Neural cell (in vitro differentiated cells): ENCODE data around the gene WDR1.

ENCODE experiments used
- EP300 ChIP-seq: fragments of 450-650 bp; conservative IDR thresholded peaks from 2 replicates; pipeline ENCODE4 v1.6.1; 2014; ENCODE audit warnings: antibody characterized with exemption, mild to moderate bottlenecking, moderate library complexity; ENCODE audit not compliant: poor library complexity, severe bottlenecking
- EZH2 ChIP-seq: fragments of 200-600, 300-800 bp; shearing (Covaris generic), sonication (generic); IDR thresholded peaks from 2 replicates; pipeline ENCODE4 v1.6.1; 2014; ENCODE audit warnings: antibody characterized with exemption, low read length, borderline replicate concordance, mild to moderate bottlenecking; ENCODE audit not compliant: insufficient read depth, poor library complexity, severe bottlenecking
- TAF1 ChIP-seq: IDR thresholded peaks from 2 replicates; pipeline ENCODE4 v1.6.1; 2012; ENCODE audit warnings: low read depth
- TF ChIP-seq, protein P1 (sequence below): fragments of 450-650 bp; IDR thresholded peaks from 2 replicates; pipeline ENCODE4 v1.5.1; 2014; ENCODE audit warnings: antibody characterized with exemption, mild to moderate bottlenecking, moderate library complexity; ENCODE audit not compliant: poor library complexity, severe bottlenecking
- TF ChIP-seq, protein P2 (sequence below): IDR thresholded peaks from 2 replicates; pipeline ENCODE4 v1.6.1; 2012; ENCODE audit warnings: borderline replicate concordance

GRCh38 chr4:10113362-10114047 is 3.1 kb downstream of the WDR1 start:
- TF ChIP-seq, protein P1, sequence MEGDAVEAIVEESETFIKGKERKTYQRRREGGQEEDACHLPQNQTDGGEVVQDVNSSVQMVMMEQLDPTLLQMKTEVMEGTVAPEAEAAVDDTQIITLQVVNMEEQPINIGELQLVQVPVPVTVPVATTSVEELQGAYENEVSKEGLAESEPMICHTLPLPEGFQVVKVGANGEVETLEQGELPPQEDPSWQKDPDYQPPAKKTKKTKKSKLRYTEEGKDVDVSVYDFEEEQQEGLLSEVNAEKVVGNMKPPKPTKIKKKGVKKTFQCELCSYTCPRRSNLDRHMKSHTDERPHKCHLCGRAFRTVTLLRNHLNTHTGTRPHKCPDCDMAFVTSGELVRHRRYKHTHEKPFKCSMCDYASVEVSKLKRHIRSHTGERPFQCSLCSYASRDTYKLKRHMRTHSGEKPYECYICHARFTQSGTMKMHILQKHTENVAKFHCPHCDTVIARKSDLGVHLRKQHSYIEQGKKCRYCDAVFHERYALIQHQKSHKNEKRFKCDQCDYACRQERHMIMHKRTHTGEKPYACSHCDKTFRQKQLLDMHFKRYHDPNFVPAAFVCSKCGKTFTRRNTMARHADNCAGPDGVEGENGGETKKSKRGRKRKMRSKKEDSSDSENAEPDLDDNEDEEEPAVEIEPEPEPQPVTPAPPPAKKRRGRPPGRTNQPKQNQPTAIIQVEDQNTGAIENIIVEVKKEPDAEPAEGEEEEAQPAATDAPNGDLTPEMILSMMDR: no peak
- TF ChIP-seq TAF1 (no peak), EZH2 (no peak), EP300 (no peak)
- TF ChIP-seq, protein P2, sequence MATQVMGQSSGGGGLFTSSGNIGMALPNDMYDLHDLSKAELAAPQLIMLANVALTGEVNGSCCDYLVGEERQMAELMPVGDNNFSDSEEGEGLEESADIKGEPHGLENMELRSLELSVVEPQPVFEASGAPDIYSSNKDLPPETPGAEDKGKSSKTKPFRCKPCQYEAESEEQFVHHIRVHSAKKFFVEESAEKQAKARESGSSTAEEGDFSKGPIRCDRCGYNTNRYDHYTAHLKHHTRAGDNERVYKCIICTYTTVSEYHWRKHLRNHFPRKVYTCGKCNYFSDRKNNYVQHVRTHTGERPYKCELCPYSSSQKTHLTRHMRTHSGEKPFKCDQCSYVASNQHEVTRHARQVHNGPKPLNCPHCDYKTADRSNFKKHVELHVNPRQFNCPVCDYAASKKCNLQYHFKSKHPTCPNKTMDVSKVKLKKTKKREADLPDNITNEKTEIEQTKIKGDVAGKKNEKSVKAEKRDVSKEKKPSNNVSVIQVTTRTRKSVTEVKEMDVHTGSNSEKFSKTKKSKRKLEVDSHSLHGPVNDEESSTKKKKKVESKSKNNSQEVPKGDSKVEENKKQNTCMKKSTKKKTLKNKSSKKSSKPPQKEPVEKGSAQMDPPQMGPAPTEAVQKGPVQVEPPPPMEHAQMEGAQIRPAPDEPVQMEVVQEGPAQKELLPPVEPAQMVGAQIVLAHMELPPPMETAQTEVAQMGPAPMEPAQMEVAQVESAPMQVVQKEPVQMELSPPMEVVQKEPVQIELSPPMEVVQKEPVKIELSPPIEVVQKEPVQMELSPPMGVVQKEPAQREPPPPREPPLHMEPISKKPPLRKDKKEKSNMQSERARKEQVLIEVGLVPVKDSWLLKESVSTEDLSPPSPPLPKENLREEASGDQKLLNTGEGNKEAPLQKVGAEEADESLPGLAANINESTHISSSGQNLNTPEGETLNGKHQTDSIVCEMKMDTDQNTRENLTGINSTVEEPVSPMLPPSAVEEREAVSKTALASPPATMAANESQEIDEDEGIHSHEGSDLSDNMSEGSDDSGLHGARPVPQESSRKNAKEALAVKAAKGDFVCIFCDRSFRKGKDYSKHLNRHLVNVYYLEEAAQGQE: no peak
